ENCODE results near the gene GRIN2A. TPM values are rescaled to one million over a fixed set of nuclear protein-coding genes. Genes with fewer than 3 reads are reported as not detected.
"Not testable (repeated sequence)": the region's sequence is repeated elsewhere in the genome, so short reads cannot be mapped to it uniquely, and the experiment has no call there.

The GRIN2A gene
- total and polyA plus RNA-seq, 2 experiments from 2014 or later: 0.42 to 5.5 TPM

DNA sequence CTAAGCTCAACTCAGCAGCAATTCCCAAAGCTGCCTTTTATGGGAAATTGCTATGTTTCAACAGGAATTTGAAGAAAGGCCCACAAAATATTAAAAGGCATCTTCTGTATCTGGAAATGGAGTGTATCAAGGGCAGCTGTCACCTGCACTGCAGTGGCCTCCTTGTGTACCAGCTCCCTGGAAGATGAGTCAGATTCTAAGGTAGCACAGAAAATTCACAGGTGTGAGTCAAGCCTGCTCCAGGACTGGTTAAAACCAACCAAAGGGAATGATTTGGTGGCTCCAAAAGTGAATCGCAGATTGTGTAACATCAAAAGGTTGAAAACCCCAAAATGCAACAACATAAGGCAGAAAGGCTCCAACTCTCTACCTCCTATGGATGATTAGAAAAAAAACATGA is 296.4 kb downstream of the GRIN2A start:
- H3K4me3 ChIP-seq: no peak overlapping the region
- TF ChIP-seq CTCF (IDR thresholded peaks at IDR 0.05; ENCODE audit: low read depth, low read length): no peak
- no peaks in the 10 kb centered on the region for H3K36me3 ChIP-seq
- H3K9me3 ChIP-seq (ENCODE audit: low read depth): no peaks in the 10 kb centered on the region
- H3K27me3 ChIP-seq: no peaks in the 10 kb centered on the region
- H3K27ac ChIP-seq: peak overlapping the region; percentile 79
- H3K4me1 ChIP-seq (ENCODE audit: low read depth): peaks cover 12% of the 10 kb centered on the region
- no peak for DNase-seq (ENCODE audit: low read depth in 1 of 2, low spot score in 1 of 2)

GRCh38 chr16:9885467-9885866 is 296.8 kb downstream of the GRIN2A start:
- H3K27ac ChIP-seq: peak overlapping the region; percentile 79
- H3K27me3 ChIP-seq: no peaks in the 10 kb centered on the region
- H3K9me3 ChIP-seq (ENCODE audit: low read depth): no peaks in the 10 kb centered on the region
- H3K4me1 ChIP-seq (ENCODE audit: low read depth): peaks cover 12% of the 10 kb centered on the region
- TF ChIP-seq CTCF (IDR thresholded peaks at IDR 0.05; ENCODE audit: low read depth, low read length): no peak
- H3K36me3 ChIP-seq: no peaks in the 10 kb centered on the region
- peak in 1 of 2 donors; percentile 68 for DNase-seq (ENCODE audit: low read depth in 1 of 2, low spot score in 1 of 2)
- no peak overlapping the region for H3K4me3 ChIP-seq

DNA sequence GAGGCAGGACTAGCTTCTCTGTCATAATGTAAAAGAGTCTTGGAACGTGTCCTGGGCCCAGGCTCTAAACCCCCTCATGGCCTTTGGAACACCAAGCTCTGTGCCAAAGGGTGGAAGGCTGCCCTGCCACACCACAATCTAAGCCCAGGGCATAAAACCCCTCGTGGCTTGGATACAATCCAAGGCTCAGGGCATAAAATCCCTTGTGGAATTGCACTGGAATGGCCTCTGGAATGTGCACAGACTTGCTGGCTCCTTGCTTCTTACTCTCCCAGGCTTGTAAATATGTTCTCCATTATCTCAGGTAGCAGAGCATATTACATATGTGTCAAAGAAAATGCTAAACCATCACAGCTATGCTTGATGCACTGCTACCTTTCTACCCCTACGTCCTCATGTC is 306.2 kb downstream of the GRIN2A start:
- not testable (repeated sequence) for H3K27ac ChIP-seq; H3K4me1 ChIP-seq (ENCODE audit: low read depth); H3K36me3 ChIP-seq; H3K27me3 ChIP-seq; H3K9me3 ChIP-seq (ENCODE audit: low read depth); DNase-seq (ENCODE audit: low read depth in 1 of 2, low spot score in 1 of 2); H3K4me3 ChIP-seq

DNA sequence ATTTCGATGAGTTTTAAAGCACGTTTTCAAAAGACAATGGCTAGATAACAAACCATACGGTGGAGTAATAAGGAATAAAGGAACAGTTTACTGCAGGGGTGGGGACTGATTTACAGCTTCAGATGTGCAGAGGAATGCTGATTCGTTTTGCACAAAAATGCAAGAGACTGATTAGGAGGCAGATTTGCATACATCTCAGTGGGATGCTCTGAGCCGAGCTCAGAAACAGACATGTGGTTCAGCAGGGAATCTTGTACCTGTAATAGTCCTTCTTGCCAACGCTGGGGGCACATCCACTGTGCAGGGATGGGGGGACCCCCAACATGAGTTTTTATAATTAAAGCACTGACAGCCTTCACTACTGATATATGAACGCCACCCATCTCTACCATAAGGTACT is 308.0 kb downstream of the GRIN2A start:
- Histone ChIP-seq H3K36me3 (no peaks in the 10 kb centered on the region), H3K27me3 (no peaks in the 10 kb centered on the region), H3K9me3 (ENCODE audit: low read depth) (no peaks in the 10 kb centered on the region), H3K4me3 (no peak overlapping the region), H3K4me1 (ENCODE audit: low read depth) (no peaks in the 10 kb centered on the region), H3K27ac (no peak overlapping the region)
- DNase-seq (ENCODE audit: low read depth in 1 of 2, low spot score in 1 of 2): no peak
- no peak for TF ChIP-seq CTCF (IDR thresholded peaks at IDR 0.05; ENCODE audit: low read depth, low read length)

DNA sequence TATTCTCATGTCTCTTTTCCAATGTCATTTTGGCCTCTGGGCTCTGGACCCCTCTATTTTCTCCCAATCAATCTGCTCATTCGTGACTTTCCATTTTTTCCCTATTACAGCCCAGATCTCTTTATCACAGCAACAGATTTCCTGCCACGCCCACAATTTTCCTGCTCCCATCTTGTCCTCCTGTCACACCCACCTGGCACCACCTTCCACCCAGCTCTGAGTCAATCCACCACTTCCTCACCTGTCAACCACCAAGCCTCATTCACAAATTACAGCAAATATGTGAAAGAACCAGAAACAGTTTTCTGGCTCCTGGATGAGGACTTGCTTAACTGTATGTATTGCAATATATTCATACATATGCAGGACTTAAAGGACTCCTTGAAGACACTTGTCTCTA is 311.3 kb downstream of the GRIN2A start:
- no peak overlapping the region for H3K4me3 ChIP-seq
- H3K36me3 ChIP-seq: no peaks in the 10 kb centered on the region
- DNase-seq (ENCODE audit: low read depth in 1 of 2, low spot score in 1 of 2): no peak
- H3K9me3 ChIP-seq (ENCODE audit: low read depth): no peaks in the 10 kb centered on the region
- H3K4me1 ChIP-seq (ENCODE audit: low read depth): no peaks in the 10 kb centered on the region
- no peaks in the 10 kb centered on the region for H3K27me3 ChIP-seq
- H3K27ac ChIP-seq: no peak overlapping the region
- TF ChIP-seq CTCF (IDR thresholded peaks at IDR 0.05; ENCODE audit: low read depth, low read length): no peak

- Histone ChIP-seq H3K27me3 (no peaks in the 10 kb centered on the region), H3K9me3 (ENCODE audit: low read depth) (no peaks in the 10 kb centered on the region), H3K4me3 (no peak overlapping the region), H3K4me1 (ENCODE audit: low read depth) (no peaks in the 10 kb centered on the region), H3K27ac (no peak overlapping the region), H3K36me3 (no peaks in the 10 kb centered on the region)
- no peak for TF ChIP-seq CTCF (IDR thresholded peaks at IDR 0.05; ENCODE audit: low read depth, low read length)
- DNase-seq (ENCODE audit: low read depth in 1 of 2, low spot score in 1 of 2): no peak
Observed at GRCh38 chr16:9869776-9870175, 312.5 kb downstream of the GRIN2A start.

All from cardiac muscle cell (in vitro differentiated cells and primary cell).